Jurkat, Clone E6-1 (cell line): ENCODE data around the gene TULP1. TPM values are rescaled to one million over a fixed set of nuclear protein-coding genes. Genes with fewer than 3 reads are reported as not detected.
"Not testable (repeated sequence)": the region's sequence is repeated elsewhere in the genome, so short reads cannot be mapped to it uniquely, and the experiment has no call there.

Experiments used
- DNase-seq: peaks from one replicate; pipeline ENCODE4 v3.0.0-alpha.2; 2011; ENCODE audit warnings: low read depth, low spot score
- H3K4me3 ChIP-seq: 2 replicates; pipeline ENCODE4 v1.5.1; 2011; ENCODE audit warnings: mild to moderate bottlenecking, low read length, control low read depth, moderate library complexity
- polyA plus RNA-seq: library from polyadenylated mRNA; unstranded; fragments of >200 nt; gene quantifications from one replicate; pipeline ENCODE4 v1.2.1, GENCODE V29; 2012; ENCODE audit warnings: missing spikeins; ENCODE audit not compliant: insufficient read length, insufficient read depth

Gene TULP1
- not detected for polyA plus RNA-seq

GRCh38 chr6:35512740-35513139 is at the start of gene TULP1:
TULP1 (minus strand) TSS chr6:35512896; CDS start chr6:35512858, 38 bp downstream.
- DNase-seq: no peak
- H3K4me3 ChIP-seq: no peak within 1 kb of the TSS

DNA sequence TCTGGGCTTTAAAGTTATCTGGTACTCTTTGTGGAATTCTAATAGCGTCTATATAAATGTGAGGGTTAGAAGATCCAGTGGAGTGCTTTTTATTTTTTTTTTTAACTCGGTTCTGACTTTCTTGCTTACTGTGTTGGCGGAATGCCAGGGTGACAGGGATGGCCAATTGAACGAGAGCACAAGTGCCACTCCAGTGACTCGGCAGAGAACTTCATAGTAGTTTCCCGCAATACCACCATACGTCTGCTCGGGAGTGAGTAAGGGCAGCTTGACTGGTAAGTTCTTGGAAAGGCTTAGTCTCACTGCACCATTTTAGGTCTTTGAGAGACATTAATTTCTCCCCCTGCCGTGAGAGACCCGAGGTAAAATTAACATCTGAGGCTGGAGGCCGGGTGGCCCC is 49.4 kb upstream of the TULP1 start:
- no peak overlapping the region for H3K4me3 ChIP-seq
- no peak for DNase-seq

- DNase-seq: no peak
- H3K4me3 ChIP-seq: no peak overlapping the region
Measured at GRCh38 chr6:35561113-35561512, 48.4 kb upstream of the TULP1 start.

DNA sequence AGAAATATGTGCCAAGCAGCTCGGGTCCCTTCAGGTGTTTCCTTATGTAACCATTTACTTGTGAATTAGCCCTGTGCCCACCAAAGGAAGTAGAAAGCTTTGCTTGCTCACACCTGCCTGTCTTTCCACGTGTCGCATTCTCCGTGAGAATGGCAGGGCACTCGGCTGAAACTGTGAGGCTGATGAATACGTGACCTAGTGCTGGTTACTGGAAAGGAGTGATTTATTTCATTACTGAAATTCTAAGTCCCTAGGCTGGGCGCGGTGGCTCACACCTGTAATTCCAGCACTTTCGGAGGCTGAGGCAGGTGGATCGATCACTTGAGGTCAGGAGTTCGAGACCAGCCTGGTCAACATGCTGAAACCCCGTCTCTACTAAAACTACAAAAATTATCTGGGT is 45.9 kb upstream of the TULP1 start:
- DNase-seq: no peak

DNA sequence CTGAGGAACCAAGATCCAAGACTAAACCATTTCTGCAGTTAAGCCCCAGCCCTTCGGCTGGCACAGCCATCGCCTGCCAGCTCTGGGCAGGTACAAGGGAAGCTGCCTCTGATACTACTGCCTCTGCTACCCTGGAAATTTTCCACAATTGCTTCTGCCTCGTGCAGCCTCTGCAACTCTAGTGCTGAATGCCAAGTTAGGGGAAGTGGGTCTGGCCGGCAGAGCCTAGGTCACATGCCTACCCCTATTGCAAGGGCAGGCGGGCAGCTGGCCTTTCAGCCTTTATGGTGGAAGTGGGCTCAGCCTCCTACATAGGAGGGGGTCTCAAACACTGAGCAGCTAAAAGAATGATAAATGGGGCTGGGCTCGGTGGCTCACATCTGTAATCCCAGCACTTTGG is 44.5 kb upstream of the TULP1 start:
- H3K4me3 ChIP-seq: no peak overlapping the region
- DNase-seq: no peak

More for the DNA sequence above, 45.9 kb upstream of the TULP1 start:
- no peak overlapping the region for H3K4me3 ChIP-seq

DNA sequence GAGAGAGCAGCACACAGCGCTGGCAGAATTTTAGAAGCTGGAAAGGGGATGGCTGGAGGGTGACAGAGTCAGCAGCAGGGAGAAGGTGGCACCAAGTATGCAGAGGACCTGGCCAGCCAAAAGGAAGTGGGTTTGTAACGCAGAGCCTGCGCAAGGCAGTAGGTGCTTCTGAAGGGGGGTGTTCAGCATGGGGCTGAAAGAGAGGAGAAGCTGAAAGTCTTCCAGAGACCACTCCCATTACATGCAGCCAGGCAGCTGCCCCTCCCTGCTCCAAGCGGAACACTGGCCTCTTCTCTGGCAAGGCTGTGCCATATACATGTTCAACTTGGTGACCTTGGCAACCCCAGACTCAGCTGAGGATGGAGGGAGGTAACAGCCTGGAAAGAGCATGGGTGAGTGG is 42.1 kb upstream of the TULP1 start:
- H3K4me3 ChIP-seq: no peak overlapping the region
- peak; percentile 17 for DNase-seq

DNA sequence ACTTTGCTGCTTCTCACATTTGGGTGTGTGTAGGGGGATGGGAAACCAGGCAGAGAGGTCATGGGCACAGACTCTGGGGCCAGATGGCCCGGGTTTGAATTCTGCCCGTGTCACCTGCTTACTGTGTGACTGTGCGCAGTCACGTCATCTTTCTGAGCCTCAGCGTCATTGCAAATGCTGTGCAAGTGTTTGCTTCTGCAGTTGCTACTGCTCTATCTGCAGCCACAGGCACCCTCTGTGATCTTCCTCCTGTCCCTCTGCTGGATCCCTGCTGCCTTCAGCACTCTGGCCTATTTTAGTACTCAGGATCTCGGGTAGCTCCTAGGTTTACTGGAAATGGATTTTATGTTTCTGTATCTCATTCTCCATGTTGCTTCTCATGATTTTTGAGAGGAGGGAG is 40.6 kb upstream of the TULP1 start:
- H3K4me3 ChIP-seq: no peak overlapping the region
- DNase-seq: no peak

GRCh38 chr6:35552285-35552917 is 39.7 kb upstream of the TULP1 start:
- peak; percentile 53 for DNase-seq
- no peak overlapping the region for H3K4me3 ChIP-seq

- no peak for DNase-seq
- H3K4me3 ChIP-seq: no peak overlapping the region
Measured at GRCh38 chr6:35550437-35550836, 37.7 kb upstream of the TULP1 start.

GRCh38 chr6:35547676-35548075 is 35.0 kb upstream of the TULP1 start:
- no peak overlapping the region for H3K4me3 ChIP-seq
- no peak for DNase-seq

DNA sequence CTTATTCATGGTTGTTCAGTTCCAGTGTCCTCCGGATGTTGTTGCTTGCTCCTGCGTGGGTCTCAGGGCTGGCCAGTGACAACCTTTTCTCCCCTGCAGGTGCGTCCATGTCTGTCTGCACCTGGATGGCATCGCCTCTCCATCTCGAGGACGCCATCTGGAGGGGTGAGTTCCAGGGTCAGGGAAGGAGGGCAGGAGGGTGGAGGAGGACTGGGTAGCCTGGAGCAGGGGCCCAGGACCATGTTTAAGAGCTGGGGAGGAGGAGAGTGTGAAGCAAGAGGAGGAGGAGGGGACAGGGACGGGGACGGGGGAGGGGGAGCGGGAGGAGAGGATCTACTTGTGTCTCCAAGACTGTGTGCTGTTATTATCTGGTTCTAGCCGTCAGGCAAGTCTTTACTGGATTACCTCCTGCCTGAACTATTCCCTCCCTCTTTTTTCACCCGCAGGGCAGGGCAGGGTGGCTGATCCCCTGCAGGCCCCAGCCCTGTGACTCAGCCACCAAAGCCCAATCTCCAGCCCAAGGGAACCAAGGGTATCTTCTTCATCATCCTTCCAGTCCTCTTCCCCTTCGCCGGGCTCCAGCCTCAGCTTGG is 32.2 kb upstream of the TULP1 start:
- no peak overlapping the region for H3K4me3 ChIP-seq
- no peak for DNase-seq

GRCh38 chr6:35543459-35544193 is 30.9 kb upstream of the TULP1 start:
- no peak for DNase-seq
- H3K4me3 ChIP-seq: no peak overlapping the region

- H3K4me3 ChIP-seq: no peak overlapping the region
- no peak for DNase-seq
Measured at GRCh38 chr6:35541836-35542235, 29.1 kb upstream of the TULP1 start.

GRCh38 chr6:35539223-35539622 is 26.5 kb upstream of the TULP1 start:
- no peak overlapping the region for H3K4me3 ChIP-seq
- no peak for DNase-seq

- not testable (repeated sequence) for DNase-seq
Measured at GRCh38 chr6:35535847-35536246, 23.2 kb upstream of the TULP1 start.

DNA sequence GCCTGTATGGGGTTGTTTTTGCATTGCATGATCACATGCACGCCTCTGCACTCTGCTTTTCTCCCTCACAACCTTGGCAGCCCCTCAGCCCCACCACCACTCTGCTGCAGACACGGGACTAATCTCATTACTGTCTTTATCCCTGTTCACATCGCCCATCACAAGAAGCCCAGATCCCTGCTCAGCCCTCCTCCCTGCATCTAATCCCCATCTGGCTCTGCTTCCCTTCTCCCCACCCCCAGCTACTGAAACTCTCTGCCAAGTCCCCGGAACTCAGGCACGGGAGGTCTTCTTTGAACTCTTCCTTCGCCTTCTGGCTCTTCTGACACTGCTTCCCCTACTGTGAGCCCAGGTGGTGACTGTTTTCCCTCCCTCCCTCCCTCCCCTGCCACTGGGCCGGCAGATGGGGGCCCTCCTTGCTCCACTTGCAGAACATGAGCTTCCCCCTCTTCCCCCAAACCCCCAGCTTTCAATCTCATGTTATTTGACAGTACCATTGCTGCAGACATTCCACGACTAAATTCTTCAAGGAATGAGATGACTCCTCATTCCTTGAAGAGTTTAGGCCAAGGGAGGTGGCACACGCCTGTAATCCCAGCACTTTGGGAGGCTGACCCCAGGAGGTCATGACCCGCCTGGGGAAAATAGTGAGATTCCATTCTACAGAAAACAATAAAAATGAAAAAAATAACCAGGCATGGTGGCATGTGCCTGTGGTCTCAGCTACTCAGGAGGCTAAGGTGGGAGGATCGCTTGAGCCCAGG is 21.9 kb upstream of the TULP1 start:
- DNase-seq: peak; percentile 65

More at GRCh38 chr6:35535847-35536246, 23.2 kb upstream of the TULP1 start:
- not testable (repeated sequence) for H3K4me3 ChIP-seq

GRCh38 chr6:35533981-35534380 is 21.3 kb upstream of the TULP1 start:
- H3K4me3 ChIP-seq: no peak overlapping the region
- no peak for DNase-seq

More for the DNA sequence above, 21.9 kb upstream of the TULP1 start:
- no peak overlapping the region for H3K4me3 ChIP-seq

DNA sequence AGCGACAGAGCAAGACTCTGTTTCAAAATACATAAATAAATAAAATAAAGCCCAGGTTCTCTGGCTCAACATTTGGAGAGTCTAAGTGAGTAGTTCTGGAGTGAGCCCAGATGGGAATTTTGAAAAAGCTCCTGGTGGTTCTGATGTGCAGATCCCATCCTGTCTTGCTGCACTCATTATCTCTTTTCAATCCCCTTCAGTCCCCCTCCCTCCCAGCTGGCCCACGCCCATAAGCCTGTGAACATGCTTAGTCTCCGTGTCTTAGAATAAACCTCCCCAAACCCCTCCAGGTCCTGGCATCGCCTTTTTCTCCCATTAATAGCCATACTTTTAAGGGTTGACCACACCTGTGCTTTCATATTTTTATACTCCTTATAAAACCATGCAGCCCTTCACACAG is 19.4 kb upstream of the TULP1 start:
- no peak overlapping the region for H3K4me3 ChIP-seq
- DNase-seq: no peak

DNA sequence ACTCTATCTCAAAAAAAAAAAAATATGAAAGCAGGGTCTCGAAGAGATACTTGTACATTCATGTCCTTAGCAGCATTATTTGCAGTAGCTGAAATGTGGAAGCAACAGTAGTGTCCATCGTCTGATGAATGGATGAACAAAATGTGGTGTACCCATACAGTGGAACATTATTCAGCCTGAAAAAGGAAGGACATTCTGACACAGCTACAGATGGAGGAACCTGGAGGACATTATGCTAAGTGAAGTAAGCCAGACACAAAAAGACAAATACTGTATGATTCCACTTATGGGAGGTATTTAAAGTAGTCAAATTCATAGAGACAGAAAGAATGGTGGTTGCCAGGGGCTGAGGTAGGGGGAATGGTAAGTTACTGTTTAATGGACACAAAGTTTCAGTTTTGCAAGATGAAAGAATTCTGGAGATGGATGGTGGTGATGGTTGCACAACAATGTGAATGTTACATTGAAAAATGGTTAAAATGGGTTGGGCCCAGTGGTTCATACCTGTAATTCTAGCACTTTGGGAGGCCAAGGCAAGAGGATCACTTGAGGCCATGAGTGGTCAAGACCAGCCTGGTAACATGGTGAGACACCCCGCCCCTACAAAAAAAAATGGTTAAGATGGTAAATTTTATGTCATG is 11.8 kb upstream of the TULP1 start:
- no peak overlapping the region for H3K4me3 ChIP-seq
- no peak for DNase-seq
